GM19467 (cell line): Measurements from ENCODE around the gene KLF13.

ENCODE experiments used
- ATAC-seq: cut with Tn5 transposase; IDR thresholded peaks from one replicate; pipeline ENCODE4 v1.9.1; 2021; ENCODE audit warnings: mild to moderate bottlenecking, moderate library complexity; ENCODE audit not compliant: unreplicated experiment

Gene KLF13

DNA sequence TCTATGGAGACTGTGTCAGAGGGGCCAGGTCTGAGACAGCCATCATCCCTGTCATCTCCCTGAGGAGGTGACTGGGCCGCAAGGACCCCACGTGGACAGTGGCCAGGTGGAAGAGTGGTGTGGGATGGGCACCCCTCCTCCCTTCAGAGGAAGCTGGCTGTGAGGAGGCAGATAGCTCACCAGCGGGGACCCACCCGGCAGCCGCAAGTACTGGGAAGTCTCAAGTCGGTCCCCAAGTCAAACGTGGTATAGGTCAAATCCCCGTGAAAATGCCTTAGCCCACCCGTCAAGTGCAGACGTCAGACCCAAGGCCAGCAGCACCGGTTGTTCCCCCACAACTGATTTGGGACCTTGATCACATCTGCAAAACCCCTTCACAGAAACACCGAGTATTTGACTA lies 12.3 kb upstream of the KLF13 start:
- ATAC-seq = no peak

DNA sequence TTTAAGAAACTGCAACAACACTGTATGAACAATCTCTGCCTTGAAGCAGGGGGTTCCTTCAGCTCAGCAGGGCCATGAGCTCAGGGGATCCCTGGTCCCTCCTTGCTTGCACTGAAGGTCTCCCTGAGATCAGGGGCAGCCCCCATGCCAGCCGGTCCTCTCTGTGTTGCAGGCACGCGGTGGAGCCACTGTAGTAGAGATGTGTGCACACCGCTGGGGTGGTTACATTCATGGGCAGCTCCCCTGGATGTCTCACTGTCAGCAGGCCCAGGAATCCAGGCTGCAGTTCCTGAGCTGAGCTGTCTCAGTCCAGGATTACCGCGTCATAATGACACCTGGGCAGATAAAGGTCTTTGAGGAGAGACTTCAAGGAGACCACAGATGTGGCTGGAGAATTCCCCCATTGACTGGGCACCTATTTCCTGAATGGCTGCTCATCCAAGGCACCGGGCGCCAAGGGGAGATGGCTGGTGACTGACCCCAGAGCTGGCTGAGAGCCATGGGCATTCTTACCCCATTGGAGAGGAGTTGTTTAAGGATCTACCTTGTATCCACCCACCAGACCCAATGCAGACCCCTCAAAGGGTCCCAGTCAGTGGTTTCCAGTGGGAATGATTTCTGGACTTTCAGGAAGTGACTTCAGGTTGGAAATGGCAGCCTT lies 10.4 kb upstream of the KLF13 start:
- no peak for ATAC-seq

DNA sequence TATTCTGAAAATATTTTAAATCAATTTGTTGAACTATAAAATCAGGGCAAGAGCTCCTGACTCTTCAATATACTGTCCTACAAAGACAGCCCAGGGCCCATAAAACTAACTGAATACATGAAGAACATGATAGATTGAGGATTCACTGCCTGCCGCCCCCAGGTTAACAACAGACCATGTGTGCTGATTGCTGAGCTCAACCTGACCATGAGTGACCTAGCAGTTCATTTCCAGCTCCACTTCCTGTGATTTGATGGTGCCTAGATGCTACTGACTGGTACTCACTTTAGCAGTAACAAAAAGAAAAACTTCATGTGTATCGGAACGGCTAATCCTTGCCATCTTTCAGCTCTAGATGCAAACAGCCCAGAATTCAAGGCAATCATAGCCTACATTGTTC lies 9.6 kb upstream of the KLF13 start:
- no peak for ATAC-seq

DNA sequence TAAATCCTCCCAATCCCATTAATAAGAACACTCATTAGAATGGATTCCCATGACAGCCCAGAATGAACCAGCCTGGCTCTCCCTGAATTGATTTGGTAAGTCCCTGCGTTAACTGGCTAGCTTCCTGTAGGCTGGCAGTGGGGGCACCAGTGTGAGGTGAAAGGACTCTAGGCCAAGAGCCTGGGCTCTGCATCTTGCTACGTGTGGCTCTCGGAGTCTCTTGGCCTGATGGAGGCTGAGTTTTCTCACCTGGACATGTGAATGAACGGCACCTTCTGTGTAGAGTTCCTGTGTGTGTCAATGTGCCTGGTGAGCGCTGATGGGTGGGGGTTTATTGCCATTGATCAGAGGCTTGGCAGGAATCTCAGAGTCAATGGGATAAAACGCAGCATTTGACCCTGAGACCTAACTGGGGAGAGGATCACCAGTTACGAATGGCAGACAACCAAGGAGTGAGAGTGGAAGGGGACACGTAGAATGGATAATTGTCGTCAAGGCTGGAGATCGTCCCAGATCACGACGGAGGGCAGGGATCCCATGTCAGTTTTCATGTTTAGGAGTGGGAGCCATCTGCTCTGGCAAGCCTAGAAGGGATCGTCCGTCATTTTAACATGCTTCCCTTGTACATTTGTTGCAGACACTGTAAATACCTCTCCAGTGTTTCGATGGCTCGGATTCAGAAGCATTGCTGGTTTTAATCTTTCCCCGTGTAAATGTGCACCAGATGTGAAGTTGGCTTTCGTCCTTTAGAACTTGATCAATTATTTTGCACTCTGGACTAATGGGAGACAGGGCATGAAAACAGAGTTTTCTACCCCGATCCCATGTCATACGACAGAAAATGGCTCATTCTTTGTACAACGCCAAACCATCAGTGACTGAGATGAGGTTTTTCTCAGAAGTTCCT lies 9.0 kb upstream of the KLF13 start:
- no peak for ATAC-seq

DNA sequence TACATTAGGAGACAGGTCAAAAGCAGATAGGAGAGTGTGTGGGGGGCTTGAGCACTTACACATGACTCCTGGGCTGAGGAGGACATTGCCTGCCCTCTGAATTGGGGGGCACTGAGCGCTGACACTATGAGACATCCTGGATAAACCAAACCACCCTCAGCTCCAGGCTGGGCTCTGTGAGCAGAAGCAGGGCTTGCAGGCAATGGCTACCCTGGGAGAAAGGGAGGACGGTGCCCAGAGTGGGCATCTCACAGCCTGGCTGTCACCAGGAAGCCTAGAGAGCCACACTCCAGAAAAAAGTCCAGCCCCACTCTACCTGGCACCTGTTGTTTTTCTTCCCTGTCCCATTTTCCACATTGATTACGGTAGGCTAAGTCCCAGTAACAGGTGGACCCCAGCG lies 8.2 kb upstream of the KLF13 start:
- no peak for ATAC-seq

DNA sequence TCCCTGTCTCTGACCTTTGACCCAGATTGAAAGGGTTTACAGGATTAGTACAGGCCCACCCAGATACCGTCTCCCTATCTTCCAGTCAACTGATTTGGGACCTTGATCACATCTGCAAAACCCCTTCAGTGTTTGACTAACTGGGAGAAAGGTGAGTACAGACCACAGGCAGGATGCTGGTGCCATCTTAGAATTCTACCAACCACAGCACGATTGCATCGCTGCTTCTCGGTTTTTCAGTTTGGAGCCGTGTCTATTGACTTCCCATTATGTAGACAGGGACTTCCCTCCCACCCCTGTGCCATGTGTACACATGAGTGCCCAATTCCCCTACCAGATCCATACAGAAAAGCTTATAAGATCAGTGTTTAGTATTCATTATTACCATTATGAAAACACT lies 6.6 kb upstream of the KLF13 start:
- no peak for ATAC-seq

DNA sequence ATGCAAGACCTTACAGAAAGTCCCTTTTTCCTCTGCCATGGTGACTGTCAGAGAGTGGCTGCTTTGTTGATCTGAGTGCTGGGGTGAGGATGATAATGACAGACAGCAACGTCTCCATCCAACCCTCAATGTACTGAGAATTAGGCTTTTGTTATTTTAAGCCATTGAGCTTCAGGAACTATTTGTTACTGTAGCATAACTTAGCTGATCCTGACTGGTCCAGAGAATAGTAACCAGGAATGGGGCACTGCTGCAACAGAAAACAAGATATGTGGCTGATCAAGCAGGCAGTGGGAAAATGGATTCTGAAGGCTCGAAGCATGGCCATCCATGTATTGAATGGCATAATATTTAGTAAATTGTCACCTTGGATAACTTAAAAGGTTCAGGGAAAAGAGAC lies 5.2 kb upstream of the KLF13 start:
- ATAC-seq = no peak

DNA sequence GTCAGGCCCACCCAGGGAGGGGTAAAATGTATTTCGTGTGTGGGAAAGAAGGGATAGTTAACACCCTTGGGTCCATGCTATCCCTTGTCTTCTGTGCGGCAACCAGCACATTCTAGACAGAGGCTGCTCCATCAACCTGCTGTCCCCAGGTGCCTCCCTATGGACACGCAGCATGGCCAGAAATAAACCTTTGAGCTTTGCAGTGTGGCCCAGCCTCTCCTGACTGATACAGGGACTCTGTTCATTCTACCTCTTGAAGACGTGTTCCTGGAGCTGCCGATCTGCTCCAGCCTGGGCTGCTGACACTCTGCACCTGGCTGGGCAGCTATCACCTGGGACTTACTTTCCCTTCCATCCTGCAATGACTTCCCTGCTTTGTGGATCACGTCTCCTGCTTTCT lies 4.1 kb upstream of the KLF13 start:
- ATAC-seq = no peak

DNA sequence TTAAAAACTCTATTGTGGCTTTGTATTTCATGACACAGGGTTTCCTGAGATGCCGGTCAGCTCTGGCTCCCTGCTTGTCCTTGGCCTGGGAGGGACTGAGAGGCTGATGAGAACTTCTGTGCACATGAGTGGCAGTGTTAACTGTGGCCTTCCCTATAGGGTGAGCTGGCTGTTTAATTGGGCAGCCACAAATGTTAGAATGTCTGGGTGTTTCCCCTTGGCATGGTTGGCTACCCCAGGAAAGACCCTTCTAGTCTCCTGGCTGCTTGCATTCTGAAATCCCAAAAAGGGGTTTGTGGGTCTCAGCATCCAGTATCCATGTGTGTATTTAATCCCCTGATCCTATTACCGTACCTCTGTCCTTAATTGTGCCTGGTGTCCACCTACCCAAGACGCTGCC lies 3.0 kb upstream of the KLF13 start:
- no peak for ATAC-seq

DNA sequence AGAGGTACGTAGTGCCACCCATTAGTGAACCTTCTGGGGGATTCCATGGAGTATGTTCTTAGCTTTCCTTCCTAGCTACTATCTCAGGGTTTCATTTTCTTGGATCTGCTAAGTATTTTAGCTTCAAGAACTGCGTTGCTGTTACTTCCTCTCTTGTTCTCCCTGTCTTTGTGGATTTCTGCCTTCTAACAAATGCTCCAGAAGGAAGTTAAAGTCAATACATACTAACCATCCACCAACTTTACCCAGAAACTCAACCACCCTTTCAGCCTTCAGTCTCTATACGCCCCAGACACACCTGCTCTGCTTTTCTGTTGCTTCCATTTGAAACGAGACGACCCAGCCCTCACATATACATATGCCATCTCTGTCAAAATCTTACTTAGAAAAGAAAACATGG lies 2.4 kb upstream of the KLF13 start:
- ATAC-seq = no peak

DNA sequence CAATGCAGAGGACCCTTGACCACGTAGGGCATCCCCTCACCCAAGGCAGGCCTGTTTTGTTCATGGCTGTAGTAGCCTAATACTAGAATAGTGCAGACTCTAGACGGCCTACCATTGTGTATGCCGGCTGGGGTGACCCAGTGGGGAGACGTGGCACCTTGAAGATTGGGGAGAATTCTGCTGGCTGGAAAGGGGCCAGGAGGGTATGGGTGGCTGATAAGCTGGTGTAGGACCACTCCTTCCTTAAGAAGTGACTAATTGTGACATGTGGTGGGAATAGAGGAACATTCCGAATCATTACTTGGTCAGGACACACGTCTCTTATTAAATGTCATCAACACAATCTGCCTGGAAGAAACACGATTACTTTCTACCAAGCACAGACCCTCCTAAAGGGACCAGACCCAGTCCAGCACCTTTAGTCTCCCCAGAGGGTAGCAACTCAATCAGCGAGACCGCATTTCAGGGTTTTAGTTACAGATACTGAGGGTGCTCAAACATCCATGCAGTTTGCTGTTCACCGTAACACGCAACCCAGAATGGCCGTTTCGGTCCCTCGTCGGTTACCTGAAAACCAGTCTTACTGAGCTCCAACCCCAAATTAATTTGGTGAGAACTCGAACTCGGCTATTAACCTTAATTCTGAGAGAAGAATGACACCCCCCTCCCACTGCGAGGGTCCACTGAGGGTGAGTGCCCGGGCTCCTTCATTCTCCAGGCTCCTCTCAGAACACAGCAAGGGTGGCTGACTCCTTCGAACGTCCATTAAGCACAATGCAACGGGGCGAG lies 1.6 kb upstream of the KLF13 start:
- no peak for ATAC-seq

DNA sequence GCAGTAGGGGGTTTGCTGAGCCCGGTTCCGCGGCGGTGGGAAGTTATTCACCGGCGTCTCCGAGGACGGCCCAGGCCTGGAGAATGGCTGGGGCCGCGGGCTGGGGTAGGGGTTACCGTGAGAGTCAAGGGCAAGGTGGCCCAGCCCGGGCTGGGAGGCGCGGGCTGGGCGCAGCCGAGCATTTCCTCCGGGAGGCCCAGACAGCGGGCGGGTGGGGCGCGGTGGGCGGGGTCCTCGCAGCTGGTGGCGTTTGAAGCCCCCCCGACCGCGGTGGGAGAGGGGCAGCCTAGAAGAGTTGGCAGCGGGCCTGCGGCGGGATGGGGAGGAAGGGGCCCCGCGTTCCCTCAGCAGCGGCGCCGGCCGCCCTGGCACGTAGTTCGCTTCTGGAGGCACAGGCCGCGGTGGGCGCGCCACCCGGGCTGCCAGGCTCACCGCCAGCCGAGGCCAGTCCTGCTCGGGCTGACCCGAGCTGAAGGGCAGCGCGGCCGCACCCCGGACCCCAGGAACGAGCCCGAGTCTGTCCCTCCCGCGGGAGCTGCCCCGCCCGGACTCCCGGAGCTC lies 960 bp upstream of the KLF13 start:
- peak; percentile 0 for ATAC-seq

DNA sequence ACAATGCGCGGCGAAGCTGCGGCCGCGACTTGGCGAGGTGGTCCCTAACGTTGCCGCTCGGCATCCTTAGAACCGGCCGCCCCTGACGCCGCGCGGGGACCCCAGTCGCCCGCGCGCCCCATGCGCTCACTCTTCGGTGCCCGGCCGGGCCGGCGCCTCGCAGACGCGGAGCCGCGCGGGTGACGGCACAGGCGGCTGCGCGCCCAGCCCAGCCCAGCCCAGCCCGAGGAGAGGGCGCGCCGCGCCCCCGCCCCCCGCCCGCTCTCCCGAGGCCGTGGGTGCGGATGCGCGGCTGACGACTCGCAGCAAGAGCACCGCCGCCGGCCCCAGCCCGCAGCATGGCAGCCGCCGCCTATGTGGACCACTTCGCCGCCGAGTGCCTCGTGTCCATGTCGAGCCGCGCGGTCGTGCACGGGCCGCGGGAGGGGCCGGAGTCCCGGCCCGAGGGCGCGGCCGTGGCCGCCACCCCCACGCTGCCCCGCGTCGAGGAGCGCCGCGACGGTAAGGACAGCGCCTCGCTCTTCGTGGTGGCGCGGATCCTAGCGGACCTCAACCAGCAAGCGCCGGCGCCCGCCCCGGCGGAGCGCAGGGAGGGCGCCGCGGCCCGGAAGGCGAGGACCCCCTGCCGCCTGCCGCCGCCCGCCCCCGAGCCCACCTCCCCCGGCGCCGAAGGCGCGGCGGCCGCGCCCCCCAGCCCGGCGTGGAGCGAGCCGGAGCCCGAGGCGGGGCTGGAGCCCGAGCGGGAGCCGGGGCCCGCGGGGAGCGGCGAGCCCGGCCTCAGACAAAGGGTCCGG lies 437 bp downstream of the KLF13 start:
- ATAC-seq = peak; percentile 13

DNA sequence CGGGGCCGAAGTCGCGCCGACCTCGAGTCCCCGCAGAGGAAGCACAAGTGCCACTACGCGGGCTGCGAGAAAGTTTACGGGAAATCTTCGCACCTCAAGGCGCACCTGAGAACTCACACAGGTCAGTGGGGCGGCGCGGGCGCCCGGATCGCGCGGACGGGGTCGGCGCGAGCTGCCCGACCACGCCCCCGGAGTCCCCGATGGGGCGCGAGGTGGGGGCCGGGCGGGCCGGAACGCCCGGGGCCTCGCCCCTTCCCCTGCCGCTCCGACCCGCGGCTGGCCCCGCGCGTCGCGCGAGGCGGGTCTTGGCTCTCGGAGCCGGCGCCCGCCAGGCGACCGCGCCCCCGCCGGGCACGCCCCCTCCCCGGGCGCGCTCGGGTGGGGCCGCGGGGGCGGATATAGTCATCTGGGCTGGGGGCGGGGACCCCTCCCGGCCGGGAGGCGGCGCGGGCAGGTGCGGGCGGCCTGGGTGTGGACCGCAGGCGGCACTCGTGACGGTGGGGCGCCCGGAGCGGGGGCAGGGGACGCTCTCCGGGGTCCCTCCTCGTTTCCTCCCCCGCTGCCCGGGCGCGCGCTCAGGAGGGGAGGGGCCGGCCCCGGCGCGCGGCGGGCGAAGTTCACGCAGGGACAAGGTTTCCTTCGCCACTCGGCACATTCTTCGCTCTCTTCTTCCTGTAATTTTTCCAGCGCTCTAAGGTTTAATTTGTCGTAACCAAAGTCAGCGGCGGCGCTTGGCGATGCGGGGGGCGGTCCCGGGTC lies 1.2 kb downstream of the KLF13 start:
- ATAC-seq = no peak

DNA sequence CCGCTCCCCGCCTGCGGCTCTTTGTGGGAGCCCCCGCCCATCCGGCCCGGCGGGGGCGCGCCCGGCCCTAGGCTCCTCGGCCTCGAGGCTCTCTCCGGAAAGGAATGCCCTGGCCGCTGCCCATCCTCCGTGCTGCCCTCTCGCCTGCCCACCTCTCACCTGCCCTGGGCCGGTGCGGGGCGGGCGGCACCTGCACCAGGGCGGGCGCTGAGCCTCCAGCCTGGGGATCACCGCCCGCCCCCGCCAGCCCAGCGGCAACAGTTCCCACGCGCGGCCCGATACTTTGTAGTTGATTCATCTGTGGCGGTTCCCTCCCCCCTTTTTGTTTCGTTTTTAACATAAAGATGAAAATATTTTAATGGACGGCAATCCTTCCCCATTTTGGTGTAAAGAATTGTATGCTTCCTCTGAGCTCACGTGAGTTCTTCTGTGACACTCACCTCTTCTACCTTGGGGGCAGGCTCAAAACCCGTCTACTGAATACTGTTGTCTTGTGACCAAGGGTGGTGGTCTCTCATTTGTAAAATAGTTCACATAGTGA lies 1.9 kb downstream of the KLF13 start:
- ATAC-seq = no peak

DNA sequence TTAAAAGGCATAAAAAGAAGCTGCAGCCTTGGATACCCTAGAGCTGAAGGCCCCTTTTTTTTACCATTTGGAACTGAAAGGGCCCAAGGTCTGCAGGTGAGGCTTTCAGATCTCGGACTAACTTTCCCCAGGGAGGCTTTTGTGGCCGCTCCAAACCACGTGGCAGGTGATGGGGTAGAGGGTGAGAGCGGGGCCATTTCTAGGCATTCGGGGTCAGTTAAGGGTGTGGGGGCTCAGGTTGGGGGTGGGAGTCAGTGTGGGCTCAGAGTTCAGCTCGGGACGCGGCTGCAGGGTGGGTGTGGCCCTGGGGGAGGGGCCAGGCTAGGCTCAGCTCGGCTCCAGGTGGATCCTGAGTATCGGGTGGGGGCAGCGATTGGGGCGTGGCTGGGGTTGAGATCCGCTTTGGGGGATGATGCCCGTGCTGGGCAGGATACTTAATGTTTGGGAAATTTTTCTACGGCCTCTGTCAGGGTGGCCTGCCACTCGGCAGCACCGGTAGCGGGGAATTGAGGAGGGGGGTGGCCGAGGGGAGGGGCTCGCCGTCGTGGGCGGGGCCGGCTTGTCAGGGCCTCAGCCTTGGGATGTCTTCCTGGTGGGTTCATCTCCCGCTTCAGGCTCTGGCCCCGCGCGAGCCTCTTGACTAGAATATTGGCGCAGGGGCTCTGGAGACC lies 2.5 kb downstream of the KLF13 start:
- ATAC-seq = no peak

DNA sequence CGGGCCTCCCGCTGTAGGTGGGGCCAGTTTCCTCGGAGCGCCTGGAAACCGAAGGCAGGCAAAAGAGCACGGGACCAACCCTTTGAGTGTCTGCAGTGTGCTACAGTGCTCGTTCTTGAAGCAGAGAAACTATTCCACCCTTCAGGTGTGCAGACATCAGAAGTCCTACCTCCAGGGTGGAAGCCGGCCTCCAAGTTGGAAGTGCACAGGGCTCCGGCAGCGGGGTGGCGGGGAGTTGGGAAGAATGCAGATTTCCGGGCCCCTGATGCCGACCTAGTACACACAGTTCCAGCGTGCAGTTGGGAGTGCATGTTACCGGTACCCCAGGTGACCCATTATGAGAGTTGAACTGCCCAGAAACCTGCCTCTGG lies 3.0 kb downstream of the KLF13 start:
- ATAC-seq = no peak

DNA sequence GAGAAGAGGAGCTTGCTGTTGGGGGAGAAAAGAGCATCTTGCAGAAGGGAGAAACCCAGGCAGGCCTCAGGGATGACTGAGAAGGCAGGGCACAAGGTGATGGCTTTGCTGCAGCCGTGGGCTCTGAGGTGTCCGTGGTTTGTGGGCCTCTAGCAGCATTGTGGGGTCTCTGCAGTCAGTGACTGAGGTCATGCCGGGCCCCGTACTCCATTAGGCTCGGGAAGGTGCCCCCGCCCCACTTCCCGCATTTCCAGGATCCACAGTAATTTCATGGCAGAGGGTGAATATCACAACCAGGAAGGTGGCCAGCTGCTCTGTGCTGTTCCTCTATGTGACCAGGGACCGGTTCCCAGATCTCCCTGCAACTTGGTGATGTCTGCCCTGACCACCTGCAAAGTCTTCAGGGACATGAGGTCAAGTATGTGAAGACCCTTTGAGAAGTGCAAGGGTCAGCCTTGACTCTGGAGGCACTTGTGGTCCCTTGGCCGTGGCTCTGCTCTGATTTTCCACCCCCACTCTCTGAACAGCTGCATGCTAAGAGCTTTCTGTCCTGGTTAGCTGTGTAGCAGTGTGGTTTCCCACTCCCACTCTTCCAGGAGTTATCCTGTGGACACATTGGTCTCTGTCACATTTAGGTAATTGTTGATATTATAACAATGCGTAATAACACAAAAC lies 3.6 kb downstream of the KLF13 start:
- ATAC-seq = no peak

DNA sequence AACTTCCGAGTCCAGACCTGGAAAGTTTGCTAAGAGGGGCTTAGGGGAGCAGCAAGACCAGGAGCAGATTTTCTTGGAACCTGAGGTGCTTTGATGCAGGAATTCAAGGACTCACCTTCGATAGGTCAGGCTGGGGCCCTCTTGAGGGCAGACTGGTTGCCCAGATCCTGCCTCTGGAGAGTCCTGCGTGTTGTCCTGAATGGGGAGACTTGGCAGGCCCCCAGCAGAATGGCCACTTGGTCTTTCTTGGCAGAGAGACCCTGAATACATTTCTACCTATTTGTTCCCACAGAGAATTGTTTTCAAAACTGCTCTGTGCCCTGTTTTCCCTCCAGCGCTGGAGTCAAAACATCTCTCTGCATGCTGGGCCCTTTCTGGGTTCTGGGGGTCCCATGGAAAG lies 4.2 kb downstream of the KLF13 start:
- no peak for ATAC-seq
